A549 treated with CORT108297 at 1 μM for 4 hours (cell line): ENCODE data around the gene ASB18. TPM values are rescaled to one million over a fixed set of nuclear protein-coding genes. Genes with fewer than 3 reads are reported as not detected.

Source experiments
- total RNA-seq: library from RNA; stranded (reverse); fragments of 200-300 nt; extraction: Qiagen RNA extraction; gene quantifications from 5 replicates; pipeline ENCODE4 v1.2.3, GENCODE V29; 2022

Gene ASB18
- total RNA-seq: not detected in 5 replicates

GRCh38 chr2:236264256-236264655, at the start of gene ASB18:
Gene ASB18 (minus strand): TSS chr2:236264406. CDS start chr2:236264345, 61 bp downstream.

GRCh38 chr2:236168110-236169080, 95.8 kb downstream of the ASB18 start, which contains the start of gene GBX2:
Gene GBX2 (minus strand): TSS chr2:236168386. CDS start chr2:236167971, 415 bp downstream.

Other genes starting within 250 kb of the ASB18 start
- gene GBX2, start 96.0 kb downstream of the ASB18 start, total RNA-seq: 2.1 to 3.1 TPM (median 2.9 TPM) in 5 replicates